K562 (cell line): ENCODE data around the gene LIAS. TPM values are rescaled to one million over a fixed set of nuclear protein-coding genes. Genes with fewer than 3 reads are reported as not detected.

Experiments used
- ATAC-seq: fragments of 200-7000 bp; cut with Tn5 transposase; 3 replicates; pipeline ENCODE4 v1.9.1; 2020; ENCODE audit warnings: moderate library complexity
- BruUV-seq: library from RNA; stranded (reverse); fragments of 400-500 nt; replicated peaks from 2 replicates; lab custom pipeline; 2021; lab: Mats Ljungman, UMichigan
- CTCF ChIA-PET: fragments of 300-600 bp; formaldehyde crosslinking; extraction: SDS; loops from one replicate; lab custom pipeline; 2021; ENCODE audit warnings: low intra/inter-chr PET ratio; lab: Yijun Ruan, JAX
- POLR2A ChIA-PET: fragments of 300-600, 350-650 bp; sonication (Branson Sonifier 250); formaldehyde crosslinking; extraction: SDS; loops from one replicate; lab custom pipeline; 2021; ENCODE audit warnings: antibody characterized with exemption, inconsistent platforms; lab: Yijun Ruan, JAX
- DNase-seq, 4 experiments: peaks; one replicate each; pipeline versions ENCODE4 v3.0.0 to v3.0.0-alpha.2; 2011 to 2018; ENCODE audit warnings: low spot score in 3 of 4, mixed read lengths in 3 of 4; ENCODE audit errors: extremely low read depth in 1 of 4
- FAIRE-seq: peaks from 2 replicates; lab custom pipeline; 2011; peaks lifted over from hg19 to GRCh38; lab: Jason Lieb, UNC
- H2AFZ ChIP-seq: 2 replicates; pipeline ENCODE4 v1.6.0; 2011; ENCODE audit warnings: low read depth, low read length, control low read depth, inconsistent platforms
- H3K27ac ChIP-seq: fragments of 200-600 bp; 3 replicates; pipeline ENCODE4 v1.8.0; 2011; ENCODE audit warnings: low read depth, mild to moderate bottlenecking, control low read depth, inconsistent platforms, low read length, moderate library complexity, mixed read lengths; ENCODE audit errors: extremely low read depth
- H3K27me3 ChIP-seq, 2 experiments: fragments of 300-600 bp in 1 of 2; 2 replicates in 1 of 2; 3 replicates in 1 of 2; pipeline versions ENCODE4 v1.6.0 to v1.8.0; 2011; ENCODE audit warnings: inconsistent platforms in 2 of 2, low read length in 2 of 2, mild to moderate bottlenecking in 1 of 2, mixed read lengths in 1 of 2, moderate library complexity in 1 of 2; ENCODE audit not compliant: control insufficient read depth in 2 of 2, insufficient read depth in 2 of 2
- H3K36me3 ChIP-seq: fragments of 300-600 bp; 3 replicates; pipeline ENCODE4 v1.8.0; 2011; ENCODE audit warnings: mild to moderate bottlenecking, low read length, inconsistent platforms; ENCODE audit not compliant: control insufficient read depth, insufficient read depth
- H3K4me1 ChIP-seq, 2 experiments: fragments of 200-600 bp in 1 of 2; replicated peaks in 1 of 2; 2 replicates in 1 of 2; 3 replicates in 1 of 2; pipeline versions ENCODE4 v1.5.1 to v1.8.0; 2011; ENCODE audit warnings: inconsistent platforms in 2 of 2, low read length in 2 of 2, mild to moderate bottlenecking in 1 of 2, mixed read lengths in 1 of 2, moderate library complexity in 1 of 2; ENCODE audit not compliant: control insufficient read depth in 2 of 2, insufficient read depth in 2 of 2
- H3K4me2 ChIP-seq: 2 replicates; pipeline ENCODE4 v1.6.1; 2011; ENCODE audit warnings: low read length, control low read depth, inconsistent platforms, mixed read lengths; ENCODE audit not compliant: insufficient read depth
- H3K4me3 ChIP-seq: fragments of 200-600 bp; sonication (generic), shearing (Covaris generic); 2 replicates; pipeline ENCODE4 v1.5.1; 2016; ENCODE audit warnings: control low read depth, inconsistent platforms
- H3K79me2 ChIP-seq: fragments of 200-600 bp; 3 replicates; pipeline ENCODE4 v1.8.0; 2011; ENCODE audit warnings: low read length, inconsistent platforms; ENCODE audit not compliant: control insufficient read depth, insufficient read depth
- H3K9ac ChIP-seq, 2 experiments: 2 replicates each; pipeline versions ENCODE4 v1.6.0 to v1.6.1; 2011; ENCODE audit warnings: low read depth in 2 of 2, low read length in 2 of 2, control low read depth in 1 of 2, inconsistent platforms in 1 of 2, mild to moderate bottlenecking in 1 of 2, mixed read lengths in 1 of 2; ENCODE audit not compliant: insufficient read depth in 1 of 2
- H3K9me1 ChIP-seq: one replicate; pipeline ENCODE4 v1.6.0; 2011; ENCODE audit warnings: inconsistent platforms, mild to moderate bottlenecking, low read length, moderate library complexity; ENCODE audit not compliant: control insufficient read depth, insufficient read depth
- H3K9me3 ChIP-seq: replicated peaks from 2 replicates; pipeline ENCODE4 v1.5.1; 2011; ENCODE audit warnings: low read depth, low read length, inconsistent platforms; ENCODE audit not compliant: control insufficient read depth, insufficient read depth
- H4K20me1 ChIP-seq: replicated peaks from 2 replicates; pipeline ENCODE4 v1.6.1; 2011; ENCODE audit warnings: low read length, inconsistent platforms, mixed read lengths; ENCODE audit not compliant: control insufficient read depth, insufficient read depth
- ARID3B ChIP-seq: fragments of 250-450 bp; sonication (Bioruptor Pico); IDR thresholded peaks from 2 replicates; pipeline ENCODE4 v1.4.0; 2020; ENCODE audit warnings: borderline replicate concordance
- E4F1 ChIP-seq: fragments of 250-450 bp; sonication (Bioruptor Pico); IDR thresholded peaks from 2 replicates; pipeline ENCODE4 v1.5.0; 2021; ENCODE audit warnings: mild to moderate bottlenecking, borderline replicate concordance
- FOXA1 ChIP-seq: fragments of 450-650 bp; IDR thresholded peaks from 2 replicates; pipeline ENCODE4 v1.6.1; 2016; ENCODE audit warnings: mild to moderate bottlenecking, borderline replicate concordance
- HDAC6 ChIP-seq: IDR thresholded peaks from 2 replicates; pipeline ENCODE4 v1.6.1; 2012; ENCODE audit warnings: low read depth, mild to moderate bottlenecking, control low read depth, inconsistent platforms, low read length, moderate library complexity
- MBD2 ChIP-seq: sonication (generic); IDR thresholded peaks from 2 replicates; pipeline ENCODE4 v1.6.1; 2016; ENCODE audit warnings: low read depth, borderline replicate concordance
- MED1 ChIP-seq: sonication (generic); formaldehyde crosslinking; IDR thresholded peaks from 2 replicates; pipeline ENCODE4 v1.8.1; 2023; ENCODE audit warnings: missing genetic modification reagents, borderline replicate concordance
- MXD1 ChIP-seq: fragments of 250-450 bp; sonication (Bioruptor Pico); IDR thresholded peaks from 2 replicates; pipeline ENCODE4 v1.8.0; 2021; ENCODE audit warnings: borderline replicate concordance, mild to moderate bottlenecking, moderate library complexity; ENCODE audit not compliant: poor library complexity, severe bottlenecking
- NELFE ChIP-seq: IDR thresholded peaks from 2 replicates; pipeline ENCODE4 v1.6.1; 2011; ENCODE audit warnings: mild to moderate bottlenecking; ENCODE audit not compliant: insufficient read depth, insufficient read length
- SIX5 ChIP-seq, 2 experiments: IDR thresholded peaks; 2 replicates each; pipeline ENCODE4 v1.6.1; 2011; ENCODE audit warnings: low read length in 2 of 2, borderline replicate concordance in 1 of 2, low read depth in 1 of 2, mild to moderate bottlenecking in 1 of 2, moderate library complexity in 1 of 2; ENCODE audit not compliant: insufficient read depth in 1 of 2
- SREBF2 ChIP-seq: sonication (generic); formaldehyde crosslinking; IDR thresholded peaks from 2 replicates; pipeline ENCODE4 v1.4.0; 2020; ENCODE audit warnings: mild to moderate bottlenecking, missing genetic modification reagents
- TRIM25 ChIP-seq: fragments of 450-650 bp; IDR thresholded peaks from 2 replicates; pipeline ENCODE4 v1.7.0; 2016; ENCODE audit warnings: borderline replicate concordance
- ZNF785 ChIP-seq: fragments of 250-450 bp; sonication (Bioruptor Pico); IDR thresholded peaks from 2 replicates; pipeline ENCODE4 v1.4.0; 2020; ENCODE audit warnings: mild to moderate bottlenecking
- WGBS: fragments of 100-300 bp; shearing (Covaris generic); methylation state at CpG from one replicate; pipeline ENCODE4 v1.1.6; 2016; ENCODE audit warnings: low coverage, mixed read lengths; ENCODE audit not compliant: insufficient coverage; ENCODE audit errors: missing lambda C conversion rate; 5-methylcytosine and 5-hydroxymethylcytosine counted together
- in situ Hi-C: fragments of 300-500 bp; cut with MboI; formaldehyde crosslinking; loops from 4 replicates; pipeline ENCODE4 v1.15.0; 2018; ENCODE audit warnings: inconsistent platforms, mixed read lengths
- intact Hi-C: fragments of 100-400 bp; cut with micrococcal nuclease; formaldehyde crosslinking; loops from 2 replicates; pipeline ENCODE4 v1.14.2; 2022
- polyA plus RNA-seq, 8 experiments: library from polyadenylated mRNA; depleted of rRNA in 4 of 8; stranded (reverse) in 5 of 8; unstranded in 3 of 8; fragments of >200 nt; fragmentation: Nextera tagmentation in 2 of 8; fragmentation: Illumina TruSeq in 1 of 8; extraction: Ambion mirVana in 2 of 8; extraction: Trizol in 1 of 8; gene quantifications; 2 replicates each; pipeline versions ENCODE4 v1.2.1 to v1.2.3, GENCODE V29; 2011 to 2014; ENCODE audit warnings: inconsistent platforms in 1 of 8, missing spikeins in 1 of 8
- total RNA-seq, 7 experiments: library from RNA; depleted of rRNA in 6 of 7; stranded (reverse); fragments of >200 nt in 6 of 7; fragmentation: Illumina TruSeq in 2 of 7; extraction: Trizol in 2 of 7; gene quantifications; 2 replicates each; pipeline versions ENCODE4 v1.2.1 to v1.2.3, GENCODE V29; 2011 to 2021; ENCODE audit warnings: low replicate concordance in 1 of 7

LIAS gene
- total and polyA plus RNA-seq, 9 of the 15 experiments (the other 6 are each of a cell fraction or from before 2014, with no cell fraction given): 21.9 to 57.1 (median 42.1) TPM

GRCh38 chr4:39486221-39486804 lies 27.5 kb downstream of the LIAS start:
- Histone ChIP-seq H3K9me1 (no peaks in the 10 kb centered on the region), H3K4me3 (no peak overlapping the region), H3K27me3 (no peaks in the 10 kb centered on the region), H4K20me1 (no peaks in the 10 kb centered on the region), H3K27ac (no peak overlapping the region), H3K9me3 (0 out of 2 replicates have a peak, but pooled peaks cover 2% of the 10 kb centered on the region), H3K4me1 (peaks cover 0 to 7% of the 10 kb centered on the region in 2 experiments; a peak in 2 of 5 replicates), H3K36me3 (no peaks in the 10 kb centered on the region), H3K79me2 (no peaks in the 10 kb centered on the region), H2AFZ (no peak overlapping the region), H3K4me2 (no peak overlapping the region), H3K9ac (no peak overlapping the region)
- CTCF ChIA-PET: no interaction called here
- intact Hi-C loops: no loop called here
- FAIRE-seq (no peak), DNase-seq (no peak), ATAC-seq (no peak)
- in situ Hi-C loops: no loop called here
- BruUV-seq: no TSS peak
- 67% methylated on average over 10 of the region's 10 CpGs for whole genome bisulfite sequencing
- POLR2A ChIA-PET: no interaction called here
- TF ChIP-seq NELFE: no peak
- TF ChIP-seq E4F1 (CRISPR knock-in tag): no peak
- no peak for TF ChIP-seq SREBF2
- TF ChIP-seq MED1 (CRISPR knock-in tag): no peak
- no peak for TF ChIP-seq HDAC6
- TF ChIP-seq ARID3B: no peak
- TF ChIP-seq SIX5 (IDR thresholded peaks at IDR 0.05; ENCODE audit: borderline replicate concordance in 1 of 2, insufficient read depth in 1 of 2, low read depth in 1 of 2, low read length in 2 of 2): no peak
- no peak for TF ChIP-seq MBD2
- TF ChIP-seq ZNF785: no peak
- TF ChIP-seq TRIM25: no peak
- TF ChIP-seq MXD1 (CRISPR knock-in tag): no peak
- no peak for TF ChIP-seq FOXA1
